ENCODE results near the gene SOHLH1.

Gene SOHLH1

GRCh38 chr9:135727257-135727875 is 28.1 kb upstream of the SOHLH1 start:
- H3K9ac ChIP-seq (ENCODE audit: low read length): no peak overlapping the region
- no peak overlapping the region for H2AFZ ChIP-seq (ENCODE audit: low read depth, low read length)
- no peak overlapping the region for H3K4me2 ChIP-seq (ENCODE audit: low read length)
- no peaks in the 10 kb centered on the region for H4K20me1 ChIP-seq (ENCODE audit: insufficient read depth, low read length)
- H3K36me3 ChIP-seq (replicated peaks; ENCODE audit: low read depth, low read length): no peaks in the 10 kb centered on the region
- H3K27ac ChIP-seq (ENCODE audit: low read length): no peak overlapping the region
- no peaks in the 10 kb centered on the region for H3K9me3 ChIP-seq (ENCODE audit: insufficient read depth, low read length)
- no peaks in the 10 kb centered on the region for H3K79me2 ChIP-seq (ENCODE audit: low read length)
- TF ChIP-seq CTCF (IDR thresholded peaks at IDR 0.05; ENCODE audit: low read depth, low read length) (no peak), EZH2phosphoT487 (IDR thresholded peaks at IDR 0.05; ENCODE audit: low read depth) (no peak)
- no peaks in the 10 kb centered on the region for H3K4me1 ChIP-seq (ENCODE audit: low read length)
- no peak overlapping the region for H3K4me3 ChIP-seq (ENCODE audit: low read length)
- no peaks in the 10 kb centered on the region for H3K27me3 ChIP-seq (ENCODE audit: low read depth, low read length)

- no peaks in the 10 kb centered on the region for H3K9me3 ChIP-seq (ENCODE audit: insufficient read depth, low read length)
- no peaks in the 10 kb centered on the region for H4K20me1 ChIP-seq (ENCODE audit: insufficient read depth, low read length)
- H3K4me1 ChIP-seq (ENCODE audit: low read length): no peaks in the 10 kb centered on the region
- H3K27me3 ChIP-seq (ENCODE audit: low read depth, low read length): no peaks in the 10 kb centered on the region
- H3K4me2 ChIP-seq (ENCODE audit: low read length): no peak overlapping the region
- H3K36me3 ChIP-seq (replicated peaks; ENCODE audit: low read depth, low read length): no peaks in the 10 kb centered on the region
- TF ChIP-seq EZH2phosphoT487 (IDR thresholded peaks at IDR 0.05; ENCODE audit: low read depth): no peak
- TF ChIP-seq CTCF (IDR thresholded peaks at IDR 0.05; ENCODE audit: low read depth, low read length): 0 out of 2 replicates have a peak, but pooled peaks have one; percentile 22
- H3K4me3 ChIP-seq (ENCODE audit: low read length): no peak overlapping the region
- no peaks in the 10 kb centered on the region for H3K79me2 ChIP-seq (ENCODE audit: low read length)
- no peak overlapping the region for H2AFZ ChIP-seq (ENCODE audit: low read depth, low read length)
- no peak overlapping the region for H3K27ac ChIP-seq (ENCODE audit: low read length)
- H3K9ac ChIP-seq (ENCODE audit: low read length): no peak overlapping the region
Measured at GRCh38 chr9:135726138-135726853, 27.0 kb upstream of the SOHLH1 start.

GRCh38 chr9:135724186-135724787 is 25.0 kb upstream of the SOHLH1 start:
- no peaks in the 10 kb centered on the region for H4K20me1 ChIP-seq (ENCODE audit: insufficient read depth, low read length)
- no peak overlapping the region for H2AFZ ChIP-seq (ENCODE audit: low read depth, low read length)
- H3K4me3 ChIP-seq (ENCODE audit: low read length): no peak overlapping the region
- H3K27me3 ChIP-seq (ENCODE audit: low read depth, low read length): no peaks in the 10 kb centered on the region
- no peak overlapping the region for H3K4me2 ChIP-seq (ENCODE audit: low read length)
- H3K27ac ChIP-seq (ENCODE audit: low read length): no peak overlapping the region
- H3K79me2 ChIP-seq (ENCODE audit: low read length): no peaks in the 10 kb centered on the region
- TF ChIP-seq CTCF (IDR thresholded peaks at IDR 0.05; ENCODE audit: low read depth, low read length): no peak
- no peak for TF ChIP-seq EZH2phosphoT487 (IDR thresholded peaks at IDR 0.05; ENCODE audit: low read depth)
- H3K9me3 ChIP-seq (ENCODE audit: insufficient read depth, low read length): no peaks in the 10 kb centered on the region
- no peak overlapping the region for H3K9ac ChIP-seq (ENCODE audit: low read length)
- no peaks in the 10 kb centered on the region for H3K36me3 ChIP-seq (replicated peaks; ENCODE audit: low read depth, low read length)
- no peaks in the 10 kb centered on the region for H3K4me1 ChIP-seq (ENCODE audit: low read length)

GRCh38 chr9:135722365-135722764 is 23.1 kb upstream of the SOHLH1 start:
- H2AFZ ChIP-seq (ENCODE audit: low read depth, low read length): no peak overlapping the region
- H3K36me3 ChIP-seq (replicated peaks; ENCODE audit: low read depth, low read length): no peaks in the 10 kb centered on the region
- no peak overlapping the region for H3K27ac ChIP-seq (ENCODE audit: low read length)
- no peak overlapping the region for H3K9ac ChIP-seq (ENCODE audit: low read length)
- H4K20me1 ChIP-seq (ENCODE audit: insufficient read depth, low read length): no peaks in the 10 kb centered on the region
- no peaks in the 10 kb centered on the region for H3K9me3 ChIP-seq (ENCODE audit: insufficient read depth, low read length)
- H3K27me3 ChIP-seq (ENCODE audit: low read depth, low read length): no peaks in the 10 kb centered on the region
- H3K79me2 ChIP-seq (ENCODE audit: low read length): no peaks in the 10 kb centered on the region
- no peak for TF ChIP-seq CTCF (IDR thresholded peaks at IDR 0.05; ENCODE audit: low read depth, low read length)
- TF ChIP-seq EZH2phosphoT487 (IDR thresholded peaks at IDR 0.05; ENCODE audit: low read depth): no peak
- no peak overlapping the region for H3K4me2 ChIP-seq (ENCODE audit: low read length)
- H3K4me3 ChIP-seq (ENCODE audit: low read length): no peak overlapping the region
- no peaks in the 10 kb centered on the region for H3K4me1 ChIP-seq (ENCODE audit: low read length)
